Sigmoid colon (tissue), 7 donors: ENCODE measurements around the gene FAIM. TPM values are rescaled to one million over a fixed set of nuclear protein-coding genes. Genes with fewer than 3 reads are reported as not detected.

ENCODE experiments used
- DNase-seq: peaks from one replicate; pipeline ENCODE4 v3.0.0-alpha.2; 2019
- H3K27ac ChIP-seq, 4 donors: fragments of 200-600 bp; sonication (generic); one replicate each; pipeline ENCODE4 v1.5.1; 2016 to 2019; ENCODE audit warnings: mild to moderate bottlenecking in 1 of 4
- H3K27me3 ChIP-seq, 3 donors: fragments of 200-600 bp; sonication (generic); one replicate each; pipeline ENCODE4 v1.5.1; 2019; ENCODE audit warnings: mild to moderate bottlenecking in 1 of 3
- H3K36me3 ChIP-seq, 4 donors: fragments of 200-600 bp; sonication (generic); one replicate each; pipeline ENCODE4 v1.5.1; 2016 to 2019
- H3K4me1 ChIP-seq, 4 donors: fragments of 200-600 bp; sonication (generic); one replicate each; pipeline ENCODE4 v1.5.1; 2017 to 2019
- H3K4me3 ChIP-seq, 4 donors: fragments of 200-600 bp; sonication (generic); one replicate each; pipeline ENCODE4 v1.5.1; 2017 to 2019; ENCODE audit warnings: mild to moderate bottlenecking in 2 of 4, moderate library complexity in 1 of 4
- H3K9me3 ChIP-seq, 4 donors: fragments of 200-600 bp in 3 of 4; sonication (generic) in 3 of 4; one replicate each; pipeline versions ENCODE4 v1.5.1 to v1.6.1; 2013 to 2019
- CTCF ChIP-seq, 4 experiments: fragments of 450-650 bp in 3 of 4; fragments of 200-600 bp in 1 of 4; IDR thresholded peaks; one replicate each; pipeline ENCODE4 v1.5.1; 2016 to 2019; ENCODE audit warnings: antibody characterized with exemption in 4 of 4, mild to moderate bottlenecking in 3 of 4, moderate library complexity in 2 of 4
- EP300 ChIP-seq, 4 donors: sonication (generic); formaldehyde crosslinking; IDR thresholded peaks; one replicate each; pipeline ENCODE4 v1.6.1; 2017; ENCODE audit warnings: antibody characterized with exemption in 4 of 4
- POLR2A ChIP-seq, 2 donors: fragments of 450-650 bp; IDR thresholded peaks; one replicate each; pipeline ENCODE4 v1.6.1; 2016; ENCODE audit warnings: antibody characterized with exemption in 2 of 2, mild to moderate bottlenecking in 2 of 2, moderate library complexity in 2 of 2
- POLR2AphosphoS5 ChIP-seq, 4 donors: sonication (generic); formaldehyde crosslinking; IDR thresholded peaks; one replicate each; pipeline ENCODE4 v1.6.1; 2017; ENCODE audit warnings: antibody characterized with exemption in 4 of 4
- WGBS, 2 donors: extraction: QIAGEN DNeasy Blood & Tissue Kit; methylation state at CpG; one replicate each; pipeline ENCODE4 v1.1.7; 2013; 5-methylcytosine and 5-hydroxymethylcytosine counted together
- intact Hi-C: fragments of 100-400 bp; cut with DNase I; formaldehyde crosslinking; loops from one replicate; pipeline ENCODE4 v1.15.1; 2023
- polyA plus RNA-seq, 3 donors: library from polyadenylated mRNA; stranded (reverse); fragments of 200-250 nt; gene quantifications; one replicate each; pipeline ENCODE4 v1.2.3, GENCODE V29; 2013
- total RNA-seq, 4 donors: library from RNA; depleted of rRNA; stranded (reverse); fragments of >200 nt; gene quantifications; one replicate each; pipeline ENCODE4 v1.1.0, GENCODE V29; 2016
- donor health status: healthy with polysubstance abuse.
- donor health status: Bipolar disorder and iron deficiency.
- donor health status: healthy.

FAIM gene
- total and polyA plus RNA-seq, 7 donors = 5.3 to 15.3 (median 9.7) TPM

GRCh38 chr3:138642226-138642926, 33.8 kb downstream of the FAIM start:
- Histone ChIP-seq H3K9me3 (peaks cover 0 to 9% (median 3%) of the 10 kb centered on the region in 4 donors), H3K4me3 (no peak overlapping the region), H3K36me3 (no peaks in the 10 kb centered on the region), H3K27me3 (no peaks in the 10 kb centered on the region), H3K4me1 (no peaks in the 10 kb centered on the region), H3K27ac (no peak overlapping the region)
- 78 to 82% methylated on average over 4 of the region's 4 CpGs for WGBS, 2 donors
- DNase-seq = no peak
- intact Hi-C loops = no loop called here
- no peak for TF ChIP-seq POLR2A (IDR thresholded peaks at IDR 0.05)
- no peak for TF ChIP-seq EP300 (IDR thresholded peaks at IDR 0.05)
- TF ChIP-seq CTCF (IDR thresholded peaks at IDR 0.05) = no peak
- no peak for TF ChIP-seq POLR2AphosphoS5 (IDR thresholded peaks at IDR 0.05)

- no peaks in the 10 kb centered on the region for H3K27me3 ChIP-seq
- intact Hi-C loops = no loop called here
- TF ChIP-seq EP300 (IDR thresholded peaks at IDR 0.05) (no peak), POLR2AphosphoS5 (IDR thresholded peaks at IDR 0.05) (no peak), CTCF (IDR thresholded peaks at IDR 0.05) (no peak), POLR2A (IDR thresholded peaks at IDR 0.05) (no peak)
- H3K36me3 ChIP-seq = no peaks in the 10 kb centered on the region
- DNase-seq = no peak
- H3K9me3 ChIP-seq = peaks cover 0 to 9% (median 3%) of the 10 kb centered on the region in 4 donors
- 97 to 99% methylated on average over 1 of the region's 1 CpG for WGBS, 2 donors
- no peak overlapping the region for H3K4me3 ChIP-seq
- H3K4me1 ChIP-seq = no peaks in the 10 kb centered on the region
- no peak overlapping the region for H3K27ac ChIP-seq
Observed at GRCh38 chr3:138642927-138643253, 34.3 kb downstream of the FAIM start.

- peaks cover 8 to 16% (median 13%) of the 10 kb centered on the region in 4 donors for H3K36me3 ChIP-seq
- no peak overlapping the region for H3K27ac ChIP-seq
- no peak overlapping the region for H3K4me3 ChIP-seq
- intact Hi-C loops = no loop called here
- TF ChIP-seq POLR2A (IDR thresholded peaks at IDR 0.05) = no peak
- no peaks in the 10 kb centered on the region for H3K4me1 ChIP-seq
- peaks cover 0 to 9% (median 5%) of the 10 kb centered on the region in 4 donors for H3K9me3 ChIP-seq
- no peaks in the 10 kb centered on the region for H3K27me3 ChIP-seq
- no peak for DNase-seq
Observed at GRCh38 chr3:138646008-138646407, 37.4 kb downstream of the FAIM start.

GRCh38 chr3:138646513-138646912, 37.9 kb downstream of the FAIM start:
- intact Hi-C loops = no loop called here
- no peak for DNase-seq
- Histone ChIP-seq H3K27me3 (no peaks in the 10 kb centered on the region), H3K4me3 (no peak overlapping the region), H3K36me3 (peaks cover 8 to 22% (median 14%) of the 10 kb centered on the region in 4 donors), H3K9me3 (peaks cover 0 to 9% (median 5%) of the 10 kb centered on the region in 4 donors), H3K4me1 (no peaks in the 10 kb centered on the region), H3K27ac (no peak overlapping the region)
- TF ChIP-seq POLR2AphosphoS5 (IDR thresholded peaks at IDR 0.05) = no peak
- TF ChIP-seq POLR2A (IDR thresholded peaks at IDR 0.05) = no peak
- TF ChIP-seq EP300 (IDR thresholded peaks at IDR 0.05) = no peak
- TF ChIP-seq CTCF (IDR thresholded peaks at IDR 0.05) = no peak

GRCh38 chr3:138649134-138649533, 40.6 kb downstream of the FAIM start:
- TF ChIP-seq CTCF (IDR thresholded peaks at IDR 0.05) (no peak), POLR2A (IDR thresholded peaks at IDR 0.05) (no peak), POLR2AphosphoS5 (IDR thresholded peaks at IDR 0.05) (no peak), EP300 (IDR thresholded peaks at IDR 0.05) (no peak)

More at GRCh38 chr3:138649134-138649533, 40.6 kb downstream of the FAIM start:
- H3K36me3 ChIP-seq = peaks cover 8 to 37% (median 16%) of the 10 kb centered on the region in 4 donors
- no peaks in the 10 kb centered on the region for H3K4me1 ChIP-seq
- 97 to 98% methylated on average over 5 of the region's 5 CpGs for WGBS, 2 donors
- no peak overlapping the region for H3K27ac ChIP-seq
- no peak overlapping the region for H3K4me3 ChIP-seq
- H3K9me3 ChIP-seq = peaks cover 0 to 7% (median 4%) of the 10 kb centered on the region in 4 donors
- intact Hi-C loops = no loop called here
- no peaks in the 10 kb centered on the region for H3K27me3 ChIP-seq
- DNase-seq = no peak
